ENCODE data around the gene CTRB1.

CTRB1 gene

DNA sequence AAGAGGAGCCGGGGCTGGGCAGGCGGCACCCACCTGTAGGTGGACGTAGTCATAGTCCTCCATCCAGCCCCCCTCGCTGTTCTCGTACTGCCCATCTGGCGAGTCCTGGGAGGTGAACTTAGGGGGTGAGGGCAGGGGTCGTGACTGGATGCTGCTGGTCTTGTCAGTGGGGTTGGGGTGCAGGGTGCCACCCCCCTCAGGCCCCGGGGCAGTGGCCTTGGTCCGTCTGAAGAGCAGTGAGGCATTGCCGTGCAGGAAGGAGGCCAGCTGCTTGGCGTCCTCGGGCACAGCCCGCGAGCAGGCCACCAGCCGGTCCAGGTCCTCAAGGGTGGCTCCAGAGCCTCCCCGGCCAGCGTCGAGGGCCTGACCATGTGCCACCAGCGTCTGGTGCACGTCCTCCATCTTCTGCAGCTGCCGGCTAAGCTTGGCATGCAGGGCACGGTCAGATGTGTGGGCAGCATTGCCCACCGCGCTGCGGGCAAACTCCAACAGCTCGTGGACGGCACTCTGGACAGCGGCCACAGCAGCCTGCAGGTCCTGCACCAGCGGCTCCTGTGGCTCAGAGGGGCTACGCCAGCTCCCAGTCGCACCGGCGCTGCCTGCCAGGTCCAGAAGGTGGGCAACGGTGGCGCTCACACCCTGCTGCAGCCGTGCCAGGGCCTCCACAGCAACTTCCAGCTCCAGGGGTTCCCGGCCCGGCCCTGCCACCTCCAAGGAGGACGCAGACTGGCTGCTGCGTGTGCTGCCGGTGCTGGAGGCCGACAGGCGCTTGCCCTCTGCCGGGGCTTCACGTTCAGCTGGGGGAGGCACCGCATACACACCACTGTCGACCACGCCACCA, 16.3 kb downstream of the CTRB1 start:
- Histone ChIP-seq H3K27me3 (no peaks in the 10 kb centered on the region), H3K4me1 (peaks cover 18% of the 10 kb centered on the region), H3K4me3 (ENCODE audit: low read depth, low read length) (no peak overlapping the region), H3K36me3 (peaks cover 34% of the 10 kb centered on the region), H3K9me3 (no peaks in the 10 kb centered on the region)
- TF ChIP-seq, protein P1, sequence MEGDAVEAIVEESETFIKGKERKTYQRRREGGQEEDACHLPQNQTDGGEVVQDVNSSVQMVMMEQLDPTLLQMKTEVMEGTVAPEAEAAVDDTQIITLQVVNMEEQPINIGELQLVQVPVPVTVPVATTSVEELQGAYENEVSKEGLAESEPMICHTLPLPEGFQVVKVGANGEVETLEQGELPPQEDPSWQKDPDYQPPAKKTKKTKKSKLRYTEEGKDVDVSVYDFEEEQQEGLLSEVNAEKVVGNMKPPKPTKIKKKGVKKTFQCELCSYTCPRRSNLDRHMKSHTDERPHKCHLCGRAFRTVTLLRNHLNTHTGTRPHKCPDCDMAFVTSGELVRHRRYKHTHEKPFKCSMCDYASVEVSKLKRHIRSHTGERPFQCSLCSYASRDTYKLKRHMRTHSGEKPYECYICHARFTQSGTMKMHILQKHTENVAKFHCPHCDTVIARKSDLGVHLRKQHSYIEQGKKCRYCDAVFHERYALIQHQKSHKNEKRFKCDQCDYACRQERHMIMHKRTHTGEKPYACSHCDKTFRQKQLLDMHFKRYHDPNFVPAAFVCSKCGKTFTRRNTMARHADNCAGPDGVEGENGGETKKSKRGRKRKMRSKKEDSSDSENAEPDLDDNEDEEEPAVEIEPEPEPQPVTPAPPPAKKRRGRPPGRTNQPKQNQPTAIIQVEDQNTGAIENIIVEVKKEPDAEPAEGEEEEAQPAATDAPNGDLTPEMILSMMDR (IDR thresholded peaks at IDR 0.05; ENCODE audit: low read depth, low read length), result no peak
- DNase-seq, result no peak

DNA sequence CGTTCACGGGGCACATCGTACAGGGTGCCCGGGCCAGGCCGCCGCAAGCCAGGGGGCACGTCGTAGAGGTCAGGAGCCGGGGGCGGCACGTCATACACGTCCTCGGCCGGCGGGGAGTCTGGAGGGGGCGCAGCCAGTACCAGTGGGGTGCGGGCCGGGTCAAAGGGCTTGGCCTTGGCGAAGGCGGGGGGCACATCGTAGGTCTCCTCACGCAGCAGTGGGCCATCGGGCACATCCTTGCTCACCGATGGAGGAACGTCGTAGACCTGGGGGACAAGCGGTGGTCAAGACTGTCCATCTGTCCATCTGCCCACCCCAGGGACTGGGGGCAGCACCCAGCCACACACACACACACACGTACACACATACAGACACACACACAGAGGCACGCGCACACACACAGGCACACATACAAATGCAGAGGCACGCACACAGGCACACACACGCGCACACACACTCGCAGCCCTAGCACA, 17.0 kb downstream of the CTRB1 start:
- TF ChIP-seq, protein P1 (IDR thresholded peaks at IDR 0.05; ENCODE audit: low read depth, low read length), result no peak
- Histone ChIP-seq H3K27me3 (no peaks in the 10 kb centered on the region), H3K36me3 (peaks cover 33% of the 10 kb centered on the region)

DNA sequence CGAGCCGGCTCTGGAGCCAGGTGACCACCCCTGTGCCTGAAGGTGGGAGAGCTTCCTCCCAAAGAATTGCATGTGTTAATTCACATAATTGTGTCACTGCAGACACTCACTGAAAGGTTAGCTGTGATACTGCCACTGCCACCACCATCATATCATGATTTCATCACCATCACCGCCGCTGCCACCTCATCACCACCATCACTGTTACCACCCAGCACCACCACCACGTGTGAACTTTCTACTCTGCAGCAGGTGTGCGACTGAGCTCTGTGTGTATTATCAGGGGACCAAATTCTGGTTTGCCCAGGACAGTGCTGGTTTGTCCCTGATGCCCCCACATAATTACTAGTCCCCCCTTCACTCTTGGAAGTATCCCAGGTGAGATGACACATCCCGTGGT, 17.4 kb downstream of the CTRB1 start:
- peaks cover 33% of the 10 kb centered on the region for H3K36me3 ChIP-seq
- TF ChIP-seq, protein P1 (IDR thresholded peaks at IDR 0.05; ENCODE audit: low read depth, low read length), result no peak
- no peaks in the 10 kb centered on the region for H3K9me3 ChIP-seq
- no peak for DNase-seq
- peaks cover 18% of the 10 kb centered on the region for H3K4me1 ChIP-seq
- no peak overlapping the region for H3K4me3 ChIP-seq (ENCODE audit: low read depth, low read length)
- no peaks in the 10 kb centered on the region for H3K27me3 ChIP-seq

More for the DNA sequence above, 17.0 kb downstream of the CTRB1 start:
- Histone ChIP-seq H3K4me3 (ENCODE audit: low read depth, low read length) (no peak overlapping the region), H3K9me3 (no peaks in the 10 kb centered on the region), H3K4me1 (peaks cover 18% of the 10 kb centered on the region)
- no peak for DNase-seq

DNA sequence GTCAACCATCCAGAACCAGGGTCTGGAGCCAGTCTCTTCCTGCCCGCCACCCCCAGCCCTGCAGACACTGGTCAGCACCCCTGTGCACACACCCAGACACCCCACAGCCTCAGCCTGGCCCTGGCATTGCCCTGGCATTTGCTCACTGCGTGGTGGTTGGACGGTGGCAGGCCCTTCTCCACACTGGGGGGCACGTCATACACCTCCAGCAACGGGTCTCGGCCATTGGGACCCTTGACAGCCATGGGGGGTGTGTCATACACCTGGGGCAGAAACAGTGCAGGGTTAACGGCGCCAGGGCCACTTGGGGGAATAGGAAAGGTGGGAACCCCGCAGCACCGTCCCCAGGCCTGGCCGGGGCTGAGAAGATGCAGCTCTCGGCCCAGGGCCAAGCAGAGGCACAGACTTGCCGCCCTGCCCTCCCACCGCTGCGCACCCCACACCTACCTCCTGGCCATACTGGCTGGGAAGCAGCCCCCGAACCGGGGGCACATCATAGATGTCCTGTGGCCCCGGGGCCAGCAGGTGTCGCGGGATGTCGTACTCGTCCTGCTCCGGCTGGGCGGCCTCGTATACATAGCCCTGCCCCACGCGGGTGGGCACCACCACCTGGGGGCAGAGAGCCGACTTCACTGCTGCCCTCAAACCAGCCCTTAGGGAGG, 18.1 kb downstream of the CTRB1 start:
- no peaks in the 10 kb centered on the region for H3K9me3 ChIP-seq
- TF ChIP-seq, protein P1 (IDR thresholded peaks at IDR 0.05; ENCODE audit: low read depth, low read length), result no peak
- H3K27me3 ChIP-seq, result no peaks in the 10 kb centered on the region
- no peak overlapping the region for H3K4me3 ChIP-seq (ENCODE audit: low read depth, low read length)
- no peak for DNase-seq
- peaks cover 33% of the 10 kb centered on the region for H3K36me3 ChIP-seq
- peaks cover 18% of the 10 kb centered on the region for H3K4me1 ChIP-seq

DNA sequence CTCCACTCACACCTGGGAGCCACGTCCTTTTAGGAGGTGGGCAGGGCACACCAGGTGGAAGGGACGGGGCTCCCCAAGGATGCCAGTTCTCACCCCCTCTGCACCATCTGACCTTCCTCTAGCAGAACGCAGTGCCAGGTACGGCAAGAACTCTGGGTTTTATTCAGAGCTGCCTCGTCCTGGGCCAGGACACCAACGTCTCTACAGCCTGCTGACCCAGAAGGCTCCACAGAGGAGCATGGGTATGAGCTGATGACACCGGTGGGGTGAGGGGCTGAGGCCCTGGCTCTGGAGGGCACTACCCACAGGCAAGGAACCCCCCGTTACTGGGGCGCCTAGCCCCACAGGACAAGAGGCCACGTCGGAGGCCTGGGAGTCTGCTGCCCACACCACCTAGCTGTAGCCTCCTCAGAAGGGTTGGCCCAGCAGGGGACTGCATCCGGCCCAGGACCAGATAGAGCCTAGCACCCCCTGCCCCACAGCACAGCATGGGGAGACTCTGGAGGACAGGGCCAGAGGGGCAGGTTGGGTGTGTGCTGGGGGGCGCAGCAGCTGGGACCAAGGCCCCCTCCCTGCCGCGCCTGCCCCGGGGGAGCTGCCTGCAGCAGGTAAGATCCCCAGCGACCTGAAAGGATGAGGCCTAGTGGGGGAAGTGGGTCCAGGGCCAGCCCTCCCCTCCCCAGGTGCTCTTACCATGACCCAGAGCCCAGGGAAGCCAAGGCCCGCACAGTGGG, 18.8 kb downstream of the CTRB1 start:
- H3K27me3 ChIP-seq, result no peaks in the 10 kb centered on the region
- TF ChIP-seq, protein P1 (IDR thresholded peaks at IDR 0.05; ENCODE audit: low read depth, low read length), result no peak
- no peak overlapping the region for H3K4me3 ChIP-seq (ENCODE audit: low read depth, low read length)
- peaks cover 30% of the 10 kb centered on the region for H3K36me3 ChIP-seq
- H3K4me1 ChIP-seq, result peaks cover 18% of the 10 kb centered on the region
- H3K9me3 ChIP-seq, result no peaks in the 10 kb centered on the region
- DNase-seq, result no peak

Measured in BE2C (cell line).